K562 (cell line): Measurements from ENCODE around the gene HRAS. TPM values are rescaled to one million over a fixed set of nuclear protein-coding genes. Genes with fewer than 3 reads are reported as not detected.

Source experiments
- ATAC-seq: fragments of 200-7000 bp; cut with Tn5 transposase; 3 replicates; pipeline ENCODE4 v1.9.1; 2020; ENCODE audit warnings: moderate library complexity
- BruUV-seq: library from RNA; stranded (reverse); fragments of 400-500 nt; replicated peaks from 2 replicates; lab custom pipeline; 2021; lab: Mats Ljungman, UMichigan
- CTCF ChIA-PET: fragments of 300-600 bp; formaldehyde crosslinking; extraction: SDS; loops from one replicate; lab custom pipeline; 2021; ENCODE audit warnings: low intra/inter-chr PET ratio; lab: Yijun Ruan, JAX
- POLR2A ChIA-PET: fragments of 300-600, 350-650 bp; sonication (Branson Sonifier 250); formaldehyde crosslinking; extraction: SDS; loops from one replicate; lab custom pipeline; 2021; ENCODE audit warnings: antibody characterized with exemption, inconsistent platforms; lab: Yijun Ruan, JAX
- DNase-seq, 4 experiments: peaks; one replicate each; pipeline versions ENCODE4 v3.0.0 to v3.0.0-alpha.2; 2011 to 2018; ENCODE audit warnings: low spot score in 3 of 4, mixed read lengths in 3 of 4; ENCODE audit errors: extremely low read depth in 1 of 4
- FAIRE-seq: peaks from 2 replicates; lab custom pipeline; 2011; peaks lifted over from hg19 to GRCh38; lab: Jason Lieb, UNC
- H2AFZ ChIP-seq: 2 replicates; pipeline ENCODE4 v1.6.0; 2011; ENCODE audit warnings: low read depth, low read length, control low read depth, inconsistent platforms
- H3K27ac ChIP-seq: fragments of 200-600 bp; 3 replicates; pipeline ENCODE4 v1.8.0; 2011; ENCODE audit warnings: low read depth, mild to moderate bottlenecking, control low read depth, inconsistent platforms, low read length, moderate library complexity, mixed read lengths; ENCODE audit errors: extremely low read depth
- H3K27me3 ChIP-seq, 2 experiments: fragments of 300-600 bp in 1 of 2; 2 replicates in 1 of 2; 3 replicates in 1 of 2; pipeline versions ENCODE4 v1.6.0 to v1.8.0; 2011; ENCODE audit warnings: inconsistent platforms in 2 of 2, low read length in 2 of 2, mild to moderate bottlenecking in 1 of 2, mixed read lengths in 1 of 2, moderate library complexity in 1 of 2; ENCODE audit not compliant: control insufficient read depth in 2 of 2, insufficient read depth in 2 of 2
- H3K36me3 ChIP-seq: fragments of 300-600 bp; 3 replicates; pipeline ENCODE4 v1.8.0; 2011; ENCODE audit warnings: mild to moderate bottlenecking, low read length, inconsistent platforms; ENCODE audit not compliant: control insufficient read depth, insufficient read depth
- H3K4me1 ChIP-seq, 2 experiments: fragments of 200-600 bp in 1 of 2; replicated peaks in 1 of 2; 2 replicates in 1 of 2; 3 replicates in 1 of 2; pipeline versions ENCODE4 v1.5.1 to v1.8.0; 2011; ENCODE audit warnings: inconsistent platforms in 2 of 2, low read length in 2 of 2, mild to moderate bottlenecking in 1 of 2, mixed read lengths in 1 of 2, moderate library complexity in 1 of 2; ENCODE audit not compliant: control insufficient read depth in 2 of 2, insufficient read depth in 2 of 2
- H3K4me2 ChIP-seq: 2 replicates; pipeline ENCODE4 v1.6.1; 2011; ENCODE audit warnings: low read length, control low read depth, inconsistent platforms, mixed read lengths; ENCODE audit not compliant: insufficient read depth
- H3K4me3 ChIP-seq: fragments of 200-600 bp; sonication (generic), shearing (Covaris generic); 2 replicates; pipeline ENCODE4 v1.5.1; 2016; ENCODE audit warnings: control low read depth, inconsistent platforms
- H3K79me2 ChIP-seq: fragments of 200-600 bp; 3 replicates; pipeline ENCODE4 v1.8.0; 2011; ENCODE audit warnings: low read length, inconsistent platforms; ENCODE audit not compliant: control insufficient read depth, insufficient read depth
- H3K9ac ChIP-seq, 2 experiments: 2 replicates each; pipeline versions ENCODE4 v1.6.0 to v1.6.1; 2011; ENCODE audit warnings: low read depth in 2 of 2, low read length in 2 of 2, control low read depth in 1 of 2, inconsistent platforms in 1 of 2, mild to moderate bottlenecking in 1 of 2, mixed read lengths in 1 of 2; ENCODE audit not compliant: insufficient read depth in 1 of 2
- H3K9me1 ChIP-seq: one replicate; pipeline ENCODE4 v1.6.0; 2011; ENCODE audit warnings: inconsistent platforms, mild to moderate bottlenecking, low read length, moderate library complexity; ENCODE audit not compliant: control insufficient read depth, insufficient read depth
- H3K9me3 ChIP-seq: replicated peaks from 2 replicates; pipeline ENCODE4 v1.5.1; 2011; ENCODE audit warnings: low read depth, low read length, inconsistent platforms; ENCODE audit not compliant: control insufficient read depth, insufficient read depth
- H4K20me1 ChIP-seq: replicated peaks from 2 replicates; pipeline ENCODE4 v1.6.1; 2011; ENCODE audit warnings: low read length, inconsistent platforms, mixed read lengths; ENCODE audit not compliant: control insufficient read depth, insufficient read depth
- KAT8 ChIP-seq: fragments of 450-650 bp; IDR thresholded peaks from 2 replicates; pipeline ENCODE4 v1.6.1; 2016; ENCODE audit warnings: low read depth, mild to moderate bottlenecking
- MYBL2 ChIP-seq, 2 experiments: fragments of 450-650 bp in 1 of 2; sonication (generic) in 1 of 2; formaldehyde crosslinking in 1 of 2; IDR thresholded peaks; 2 replicates each; pipeline versions ENCODE4 v1.6.1 to v1.8.1; 2017 to 2022; ENCODE audit warnings: borderline replicate concordance in 1 of 2, inconsistent platforms in 1 of 2, low read depth in 1 of 2, mild to moderate bottlenecking in 1 of 2, missing genetic modification reagents in 1 of 2, moderate library complexity in 1 of 2
- SFPQ ChIP-seq: fragments of 200-400 bp; formaldehyde crosslinking; IDR thresholded peaks from 2 replicates; pipeline ENCODE4 v1.6.1; 2017; ENCODE audit warnings: mild to moderate bottlenecking, low read depth, low read length, moderate library complexity
- TCF7L2 ChIP-seq: fragments of 150-350 bp; IDR thresholded peaks from 2 replicates; pipeline ENCODE4 v1.6.1; 2016; ENCODE audit warnings: low read depth, mild to moderate bottlenecking, low read length, moderate library complexity
- WGBS: fragments of 100-300 bp; shearing (Covaris generic); methylation state at CpG from one replicate; pipeline ENCODE4 v1.1.6; 2016; ENCODE audit warnings: low coverage, mixed read lengths; ENCODE audit not compliant: insufficient coverage; ENCODE audit errors: missing lambda C conversion rate; 5-methylcytosine and 5-hydroxymethylcytosine counted together
- in situ Hi-C: fragments of 300-500 bp; cut with MboI; formaldehyde crosslinking; loops from 4 replicates; pipeline ENCODE4 v1.15.0; 2018; ENCODE audit warnings: inconsistent platforms, mixed read lengths
- intact Hi-C: fragments of 100-400 bp; cut with micrococcal nuclease; formaldehyde crosslinking; loops from 2 replicates; pipeline ENCODE4 v1.14.2; 2022
- polyA plus RNA-seq, 8 experiments: library from polyadenylated mRNA; depleted of rRNA in 4 of 8; stranded (reverse) in 5 of 8; unstranded in 3 of 8; fragments of >200 nt; fragmentation: Nextera tagmentation in 2 of 8; fragmentation: Illumina TruSeq in 1 of 8; extraction: Ambion mirVana in 2 of 8; extraction: Trizol in 1 of 8; gene quantifications; 2 replicates each; pipeline versions ENCODE4 v1.2.1 to v1.2.3, GENCODE V29; 2011 to 2014; ENCODE audit warnings: inconsistent platforms in 1 of 8, missing spikeins in 1 of 8
- total RNA-seq, 7 experiments: library from RNA; depleted of rRNA in 6 of 7; stranded (reverse); fragments of >200 nt in 6 of 7; fragmentation: Illumina TruSeq in 2 of 7; extraction: Trizol in 2 of 7; gene quantifications; 2 replicates each; pipeline versions ENCODE4 v1.2.1 to v1.2.3, GENCODE V29; 2011 to 2021; ENCODE audit warnings: low replicate concordance in 1 of 7

Gene HRAS
- total and polyA plus RNA-seq, 9 of the 15 experiments (the other 6 are each of a cell fraction or from before 2014, with no cell fraction given): 2.8 to 73.5 (median 29.6) TPM

GRCh38 chr11:571802-572185 lies 36.4 kb upstream of the HRAS start:
- no peak for TF ChIP-seq MYBL2 (IDR thresholded peaks at IDR 0.05; ENCODE audit: low read depth)
- TF ChIP-seq MYBL2 (CRISPR knock-in tag; IDR thresholded peaks at IDR 0.05; ENCODE audit: borderline replicate concordance): no peak
- no peak for TF ChIP-seq SFPQ
- no peak for TF ChIP-seq TCF7L2
- TF ChIP-seq KAT8: no peak
- peaks cover 45% of the 10 kb centered on the region for H3K79me2 ChIP-seq
- H3K4me1 ChIP-seq: peaks cover 35 to 68% of the 10 kb centered on the region in 2 experiments
- no peak overlapping the region for H2AFZ ChIP-seq
- H3K9me1 ChIP-seq: no peaks in the 10 kb centered on the region
- intact Hi-C loops: no loop called here
- FAIRE-seq (no peak), DNase-seq (no peak), ATAC-seq (no peak)
- in situ Hi-C loops: no loop called here
- no TSS peak for BruUV-seq
- H3K9me3 ChIP-seq: no peaks in the 10 kb centered on the region
- CTCF ChIA-PET: no interaction called here
- no peak overlapping the region for H3K27ac ChIP-seq
- H3K4me3 ChIP-seq: no peak overlapping the region
- H3K4me2 ChIP-seq: no peak overlapping the region
- 73% methylated on average over 6 of the region's 8 CpGs for WGBS
- POLR2A ChIA-PET: interaction anchor here (0.6 kb wide), 1 partner anchor 69 kb away, joined by 3 read pairs; no protein-coding TSS in a partner anchor
- H3K9ac ChIP-seq: peak overlapping the region in 1 of 2 experiments; percentile 48; a peak in 1 of 4 replicates
- H4K20me1 ChIP-seq: peaks cover under 1% of the 10 kb centered on the region; the same call in 1 of the 2 replicates
- H3K36me3 ChIP-seq: peaks cover 5% of the 10 kb centered on the region; the same call in 2 of the 3 replicates
- no peaks in the 10 kb centered on the region for H3K27me3 ChIP-seq
